A549 (cell line): ENCODE data around the gene GPR173. TPM values are rescaled to one million over a fixed set of nuclear protein-coding genes. Genes with fewer than 3 reads are reported as not detected.

Experiments used
- ATAC-seq, 2 experiments: fragments of 200-7000 bp in 1 of 2; fragments of >200 bp in 1 of 2; cut with Nextera tagmentation in 1 of 2; cut with Tn5 transposase in 1 of 2; 3 replicates each; pipeline versions ENCODE4 v1.8.0 to v1.9.1; 2018 to 2020; ENCODE audit warnings: mild to moderate bottlenecking in 1 of 2, moderate library complexity in 1 of 2
- CTCF ChIA-PET: fragments of 300-600 bp; sonication (Branson Sonifier 250); formaldehyde crosslinking; extraction: SDS; loops from one replicate; lab custom pipeline; 2021; ENCODE audit warnings: antibody characterized with exemption, inconsistent platforms; lab: Yijun Ruan, JAX
- POLR2A ChIA-PET: fragments of 350-600 bp; formaldehyde crosslinking; extraction: SDS; loops from one replicate; lab custom pipeline; 2021; ENCODE audit warnings: antibody characterized with exemption, inconsistent platforms; lab: Yijun Ruan, JAX
- DNase-seq, 2 experiments: peaks; one replicate each; pipeline versions ENCODE4 v3.0.0 to v3.0.0-alpha.2; 2011 to 2016; ENCODE audit warnings: low read depth in 1 of 2, low spot score in 1 of 2
- FAIRE-seq: peaks from 2 replicates; lab custom pipeline; 2011; peaks lifted over from hg19 to GRCh38; lab: Jason Lieb, UNC
- H3K27ac ChIP-seq, 2 experiments: fragments of >200 bp; sonication (Bioruptor Twin); formaldehyde crosslinking; 3 replicates each; pipeline ENCODE4 v1.5.1; 2016 to 2017
- H3K4me1 ChIP-seq: fragments of >200 bp; sonication (Bioruptor Twin); formaldehyde crosslinking; 3 replicates; pipeline ENCODE4 v1.6.1; 2016
- H3K4me2 ChIP-seq: fragments of >200 bp; sonication (Bioruptor Twin); formaldehyde crosslinking; 3 replicates; pipeline ENCODE4 v1.6.1; 2016
- H3K4me3 ChIP-seq: fragments of >200 bp; sonication (Bioruptor Twin); formaldehyde crosslinking; 3 replicates; pipeline ENCODE4 v1.5.1; 2016
- H3K9me3 ChIP-seq: fragments of >200 bp; sonication (Bioruptor Twin); formaldehyde crosslinking; 3 replicates; pipeline ENCODE4 v1.6.1; 2016
- CHD4 ChIP-seq: fragments of 200-600 bp; sonication (generic); IDR thresholded peaks from 2 replicates; pipeline ENCODE4 v1.6.1; 2016; ENCODE audit warnings: antibody characterized with exemption, mild to moderate bottlenecking, borderline replicate concordance
- EHF ChIP-seq: fragments of 250-450 bp; sonication (Bioruptor Pico); IDR thresholded peaks from 2 replicates; pipeline ENCODE4 v1.5.0; 2020; ENCODE audit warnings: mild to moderate bottlenecking
- FOSL2 ChIP-seq, 2 experiments: fragments of 450-650 bp in 1 of 2; fragments of >200 bp in 1 of 2; sonication (Bioruptor Twin) in 1 of 2; formaldehyde crosslinking; IDR thresholded peaks; 2 replicates each; pipeline versions ENCODE4 v1.5.0 to v1.6.1; 2016 to 2020; ENCODE audit warnings: mild to moderate bottlenecking in 1 of 2, moderate library complexity in 1 of 2
- HOXB5 ChIP-seq: fragments of 250-450 bp; sonication (Bioruptor Pico); IDR thresholded peaks from 2 replicates; pipeline ENCODE4 v1.5.0; 2020; ENCODE audit warnings: mild to moderate bottlenecking, moderate library complexity
- MAFK ChIP-seq: fragments of 450-650 bp; IDR thresholded peaks from 2 replicates; pipeline ENCODE4 v1.6.1; 2014; ENCODE audit not compliant: partially characterized antibody
- MAZ ChIP-seq: fragments of 150-350 bp; IDR thresholded peaks from 2 replicates; pipeline ENCODE4 v1.6.1; 2014; ENCODE audit warnings: antibody characterized with exemption, low read depth, low read length, borderline replicate concordance
- PHF8 ChIP-seq: fragments of 200-600 bp; sonication (generic); IDR thresholded peaks from 2 replicates; pipeline ENCODE4 v1.6.1; 2016; ENCODE audit warnings: low read depth, mild to moderate bottlenecking, antibody characterized with exemption, moderate library complexity, borderline replicate concordance
- POLR2A ChIP-seq: IDR thresholded peaks from 2 replicates; pipeline ENCODE4 v1.6.1; 2012; ENCODE audit warnings: mild to moderate bottlenecking, low read length
- RAD21 ChIP-seq, 2 experiments: fragments of >200 bp in 1 of 2; sonication (Bioruptor Twin) in 1 of 2; formaldehyde crosslinking in 1 of 2; IDR thresholded peaks in 1 of 2; conservative IDR thresholded peaks in 1 of 2; 2 replicates in 1 of 2; 3 replicates in 1 of 2; pipeline ENCODE4 v1.6.1; 2012 to 2018; ENCODE audit warnings: inconsistent platforms in 1 of 2
- RCOR1 ChIP-seq: fragments of 150-350 bp; IDR thresholded peaks from 2 replicates; pipeline ENCODE4 v1.6.1; 2014; ENCODE audit warnings: antibody characterized with exemption, low read length, low read depth
- RNF2 ChIP-seq: fragments of 200-600 bp; sonication (generic); IDR thresholded peaks from 2 replicates; pipeline ENCODE4 v1.6.1; 2016; ENCODE audit warnings: low read depth, mild to moderate bottlenecking, antibody characterized with exemption, moderate library complexity, borderline replicate concordance
- SREBF2 ChIP-seq: fragments of 450-650 bp; IDR thresholded peaks from 2 replicates; pipeline ENCODE4 v1.6.1; 2014; ENCODE audit warnings: mild to moderate bottlenecking, moderate library complexity
- TFCP2L1 ChIP-seq: fragments of 250-450 bp; sonication (Bioruptor Pico); IDR thresholded peaks from 2 replicates; pipeline ENCODE4 v1.5.0; 2021; ENCODE audit warnings: mild to moderate bottlenecking
- ZFP36 ChIP-seq: fragments of 450-650 bp; IDR thresholded peaks from 2 replicates; pipeline ENCODE4 v1.6.1; 2014; ENCODE audit warnings: borderline replicate concordance; ENCODE audit not compliant: partially characterized antibody
- ZNF302 ChIP-seq: fragments of 250-450 bp; sonication (Bioruptor Pico); IDR thresholded peaks from 2 replicates; pipeline ENCODE4 v1.9.0; 2021; ENCODE audit warnings: inconsistent platforms, mild to moderate bottlenecking, moderate library complexity
- ZSCAN20 ChIP-seq: fragments of 250-450 bp; sonication (Bioruptor Pico); IDR thresholded peaks from 2 replicates; pipeline ENCODE4 v1.8.0; 2022; ENCODE audit warnings: mild to moderate bottlenecking, moderate library complexity
- WGBS: methylation state at CpG from one replicate; pipeline ENCODE4 v1.1.6; 2017; ENCODE audit errors: missing lambda C conversion rate; 5-methylcytosine and 5-hydroxymethylcytosine counted together
- polyA plus RNA-seq, 4 experiments: library from polyadenylated mRNA; depleted of rRNA in 3 of 4; stranded (reverse); fragments of >200 nt; fragmentation: RNase III in 1 of 4; extraction: RNeasy Plus Mini Kit Qiagen cat#74134 plus additional on column Dnase treatment in 1 of 4; gene quantifications; 2 replicates in 3 of 4; 3 replicates in 1 of 4; pipeline ENCODE4 v1.2.3, GENCODE V29; 2011 to 2017
- TF ChIP-seq, protein P1 (sequence below): IDR thresholded peaks from 2 replicates; pipeline ENCODE4 v1.6.1; 2012
- TF ChIP-seq, protein P2 (sequence below): fragments of 200-600 bp; sonication (generic); IDR thresholded peaks from 2 replicates; pipeline ENCODE4 v1.6.1; 2016; ENCODE audit warnings: antibody characterized with exemption, mild to moderate bottlenecking, moderate library complexity
- TF ChIP-seq, protein P3 (sequence below): fragments of 250-450 bp; sonication (Bioruptor Pico); IDR thresholded peaks from 2 replicates; pipeline ENCODE4 v1.5.0; 2021; ENCODE audit warnings: mild to moderate bottlenecking, moderate library complexity, borderline replicate concordance

The GPR173 gene
- polyA plus RNA-seq, 2 of the 4 experiments (the other 2 are of a cell fraction), result 0.03 TPM; not detected in 1

GRCh38 chrX:53073115-53073586 lies 24.6 kb downstream of the GPR173 start:
- Histone ChIP-seq H3K4me2 (peak overlapping the region; percentile 77), H3K27ac (peak overlapping the region; percentile 65 to 74; a peak in 2 of 6 replicates), H3K4me3 (no peak overlapping the region), H3K4me1 (peaks cover 15% of the 10 kb centered on the region; the same call in 2 of the 3 replicates), H3K9me3 (no peaks in the 10 kb centered on the region)
- 51% methylated on average over 6 of the region's 6 CpGs for WGBS
- CTCF ChIA-PET, result interaction anchor here (0.6 to 4.2 kb wide), 3 partner anchors 16 to 78 kb away, joined by 3 to 28 read pairs (median 4); no protein-coding TSS in a partner anchor
- DNase-seq (peak in 1 of 2 experiments; percentile 15), ATAC-seq (peak; percentile 45 to 66), FAIRE-seq (no peak)
- TF ChIP-seq EHF (CRISPR knock-in tag), result no peak
- TF ChIP-seq, protein P1, sequence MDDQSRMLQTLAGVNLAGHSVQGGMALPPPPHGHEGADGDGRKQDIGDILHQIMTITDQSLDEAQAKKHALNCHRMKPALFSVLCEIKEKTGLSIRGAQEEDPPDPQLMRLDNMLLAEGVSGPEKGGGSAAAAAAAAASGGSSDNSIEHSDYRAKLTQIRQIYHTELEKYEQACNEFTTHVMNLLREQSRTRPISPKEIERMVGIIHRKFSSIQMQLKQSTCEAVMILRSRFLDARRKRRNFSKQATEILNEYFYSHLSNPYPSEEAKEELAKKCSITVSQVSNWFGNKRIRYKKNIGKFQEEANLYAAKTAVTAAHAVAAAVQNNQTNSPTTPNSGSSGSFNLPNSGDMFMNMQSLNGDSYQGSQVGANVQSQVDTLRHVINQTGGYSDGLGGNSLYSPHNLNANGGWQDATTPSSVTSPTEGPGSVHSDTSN, result no peak
- no peak for TF ChIP-seq TFCP2L1
- TF ChIP-seq ZNF302 (CRISPR knock-in tag), result no peak
- TF ChIP-seq SREBF2, result no peak
- TF ChIP-seq, protein P2, sequence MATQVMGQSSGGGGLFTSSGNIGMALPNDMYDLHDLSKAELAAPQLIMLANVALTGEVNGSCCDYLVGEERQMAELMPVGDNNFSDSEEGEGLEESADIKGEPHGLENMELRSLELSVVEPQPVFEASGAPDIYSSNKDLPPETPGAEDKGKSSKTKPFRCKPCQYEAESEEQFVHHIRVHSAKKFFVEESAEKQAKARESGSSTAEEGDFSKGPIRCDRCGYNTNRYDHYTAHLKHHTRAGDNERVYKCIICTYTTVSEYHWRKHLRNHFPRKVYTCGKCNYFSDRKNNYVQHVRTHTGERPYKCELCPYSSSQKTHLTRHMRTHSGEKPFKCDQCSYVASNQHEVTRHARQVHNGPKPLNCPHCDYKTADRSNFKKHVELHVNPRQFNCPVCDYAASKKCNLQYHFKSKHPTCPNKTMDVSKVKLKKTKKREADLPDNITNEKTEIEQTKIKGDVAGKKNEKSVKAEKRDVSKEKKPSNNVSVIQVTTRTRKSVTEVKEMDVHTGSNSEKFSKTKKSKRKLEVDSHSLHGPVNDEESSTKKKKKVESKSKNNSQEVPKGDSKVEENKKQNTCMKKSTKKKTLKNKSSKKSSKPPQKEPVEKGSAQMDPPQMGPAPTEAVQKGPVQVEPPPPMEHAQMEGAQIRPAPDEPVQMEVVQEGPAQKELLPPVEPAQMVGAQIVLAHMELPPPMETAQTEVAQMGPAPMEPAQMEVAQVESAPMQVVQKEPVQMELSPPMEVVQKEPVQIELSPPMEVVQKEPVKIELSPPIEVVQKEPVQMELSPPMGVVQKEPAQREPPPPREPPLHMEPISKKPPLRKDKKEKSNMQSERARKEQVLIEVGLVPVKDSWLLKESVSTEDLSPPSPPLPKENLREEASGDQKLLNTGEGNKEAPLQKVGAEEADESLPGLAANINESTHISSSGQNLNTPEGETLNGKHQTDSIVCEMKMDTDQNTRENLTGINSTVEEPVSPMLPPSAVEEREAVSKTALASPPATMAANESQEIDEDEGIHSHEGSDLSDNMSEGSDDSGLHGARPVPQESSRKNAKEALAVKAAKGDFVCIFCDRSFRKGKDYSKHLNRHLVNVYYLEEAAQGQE, result no peak
- TF ChIP-seq CHD4, result no peak
- TF ChIP-seq MAFK, result no peak
- no peak for TF ChIP-seq POLR2A
- TF ChIP-seq RAD21 (conservative IDR thresholded peaks at IDR 0.05 in 1 of 2, IDR thresholded peaks at IDR 0.05 in 1 of 2), result no peak
- no peak for TF ChIP-seq RNF2
- POLR2A ChIA-PET, result interaction anchor here (1.0 to 2.9 kb wide), 2 partner anchors 9 to 14 kb away, joined by 4 to 30 read pairs; partner anchors contain the start of gene TSPYL2

DNA sequence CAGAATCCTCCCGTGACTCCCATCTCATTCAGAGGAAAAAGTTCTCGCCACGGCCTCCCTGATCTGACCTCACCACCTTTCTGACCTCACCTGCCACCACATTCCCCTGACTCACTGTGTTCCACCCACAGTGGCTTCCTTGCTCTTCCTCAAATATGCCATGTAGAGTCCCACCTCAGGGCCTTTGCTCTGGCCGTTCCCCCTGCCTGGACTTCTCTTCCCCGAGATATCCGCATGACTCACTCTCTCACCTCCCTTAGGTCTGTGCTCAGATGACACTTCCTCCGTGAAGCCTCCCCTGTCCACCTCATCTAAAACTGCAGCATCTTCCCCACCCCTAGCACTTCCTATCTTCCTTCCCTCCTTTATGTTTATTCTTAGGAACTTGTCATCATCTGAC lies 26.4 kb downstream of the GPR173 start:
- ChIA-PET CTCF (no interaction called here), POLR2A (no interaction called here)
- H3K4me3 ChIP-seq, result no peak overlapping the region
- H3K9me3 ChIP-seq, result no peaks in the 10 kb centered on the region
- FAIRE-seq, result peak; percentile 80
- H3K4me1 ChIP-seq, result peaks cover 15% of the 10 kb centered on the region; the same call in 2 of the 3 replicates
- TF ChIP-seq FOSL2 (IDR thresholded peaks at IDR 0.05), result no peak
- peak; percentile 50; the same call in 1 of the 2 replicates for TF ChIP-seq FOSL2 (CRISPR knock-in tag; IDR thresholded peaks at IDR 0.05)
- no peak for TF ChIP-seq HOXB5 (CRISPR knock-in tag)
- no peak for TF ChIP-seq RCOR1
- peak; percentile 48 for TF ChIP-seq ZFP36
- no peak for TF ChIP-seq PHF8
- no peak for ATAC-seq
- DNase-seq, result peak in 1 of 2 experiments; percentile 23
- no peak overlapping the region for H3K4me2 ChIP-seq
- H3K27ac ChIP-seq, result no peak overlapping the region
- WGBS, result 52% methylated on average over 7 of the region's 7 CpGs

GRCh38 chrX:53076671-53077070 lies 28.1 kb downstream of the GPR173 start:
- no peak for DNase-seq
- ChIA-PET CTCF (interaction anchor here (1.2 to 1.9 kb wide), 2 partner anchors 12 to 16 kb away, joined by 3 to 6 read pairs; no protein-coding TSS in a partner anchor), POLR2A (no interaction called here)
- WGBS, result 99% methylated on average over 13 of the region's 21 CpGs
- Histone ChIP-seq H3K27ac (no peak overlapping the region), H3K9me3 (no peaks in the 10 kb centered on the region), H3K4me1 (peaks cover 16% of the 10 kb centered on the region), H3K4me2 (no peak overlapping the region), H3K4me3 (no peak overlapping the region)
- no peak for ATAC-seq
- no peak for FAIRE-seq
- TF ChIP-seq ZSCAN20 (CRISPR knock-in tag) (no peak), CHD4 (no peak), MAZ (no peak), PHF8 (no peak), SREBF2 (no peak), ZNF302 (CRISPR knock-in tag) (no peak)
- TF ChIP-seq, protein P1, result no peak
- TF ChIP-seq, protein P3, sequence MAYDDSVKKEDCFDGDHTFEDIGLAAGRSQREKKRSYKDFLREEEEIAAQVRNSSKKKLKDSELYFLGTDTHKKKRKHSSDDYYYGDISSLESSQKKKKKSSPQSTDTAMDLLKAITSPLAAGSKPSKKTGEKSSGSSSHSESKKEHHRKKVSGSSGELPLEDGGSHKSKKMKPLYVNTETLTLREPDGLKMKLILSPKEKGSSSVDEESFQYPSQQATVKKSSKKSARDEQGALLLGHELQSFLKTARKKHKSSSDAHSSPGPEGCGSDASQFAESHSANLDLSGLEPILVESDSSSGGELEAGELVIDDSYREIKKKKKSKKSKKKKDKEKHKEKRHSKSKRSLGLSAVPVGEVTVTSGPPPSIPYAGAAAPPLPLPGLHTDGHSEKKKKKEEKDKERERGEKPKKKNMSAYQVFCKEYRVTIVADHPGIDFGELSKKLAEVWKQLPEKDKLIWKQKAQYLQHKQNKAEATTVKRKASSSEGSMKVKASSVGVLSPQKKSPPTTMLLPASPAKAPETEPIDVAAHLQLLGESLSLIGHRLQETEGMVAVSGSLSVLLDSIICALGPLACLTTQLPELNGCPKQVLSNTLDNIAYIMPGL (CRISPR knock-in tag), result no peak
